ENCODE results near the gene CLEC1A.

The CLEC1A gene

GRCh38 chr12:10075451-10075850 lies 23.3 kb downstream of the CLEC1A start:
- Histone ChIP-seq H3K27me3 (ENCODE audit: control insufficient read depth, insufficient read depth, low read length) (no peaks in the 10 kb centered on the region), H3K27ac (ENCODE audit: low read depth, low read length) (no peak overlapping the region), H3K36me3 (ENCODE audit: control insufficient read depth, insufficient read depth, low read length) (no peaks in the 10 kb centered on the region)

GRCh38 chr12:10073261-10073660 lies 25.5 kb downstream of the CLEC1A start:
- Histone ChIP-seq H3K27me3 (ENCODE audit: control insufficient read depth, insufficient read depth, low read length) (no peaks in the 10 kb centered on the region), H3K9me3 (ENCODE audit: control insufficient read depth, insufficient read depth, low read depth, low read length) (no peaks in the 10 kb centered on the region), H3K4me3 (ENCODE audit: low read depth, low read length) (no peak overlapping the region), H3K27ac (ENCODE audit: low read depth, low read length) (no peak overlapping the region), H3K36me3 (ENCODE audit: control insufficient read depth, insufficient read depth, low read length) (no peaks in the 10 kb centered on the region), H3K9ac (ENCODE audit: low read length) (no peak overlapping the region), H3K4me1 (ENCODE audit: control insufficient read depth, insufficient read depth, low read length) (no peaks in the 10 kb centered on the region)

More at GRCh38 chr12:10075451-10075850, 23.3 kb downstream of the CLEC1A start:
- Histone ChIP-seq H3K4me3 (ENCODE audit: low read depth, low read length) (no peak overlapping the region), H3K4me1 (ENCODE audit: control insufficient read depth, insufficient read depth, low read length) (no peaks in the 10 kb centered on the region), H3K9me3 (ENCODE audit: control insufficient read depth, insufficient read depth, low read depth, low read length) (no peaks in the 10 kb centered on the region), H3K9ac (ENCODE audit: low read length) (no peak overlapping the region)

- no peaks in the 10 kb centered on the region for H3K4me1 ChIP-seq (ENCODE audit: control insufficient read depth, insufficient read depth, low read length)
- H3K4me3 ChIP-seq (ENCODE audit: low read depth, low read length): no peak overlapping the region
- H3K9me3 ChIP-seq (ENCODE audit: control insufficient read depth, insufficient read depth, low read depth, low read length): no peaks in the 10 kb centered on the region
- no peaks in the 10 kb centered on the region for H3K36me3 ChIP-seq (ENCODE audit: control insufficient read depth, insufficient read depth, low read length)
- no peaks in the 10 kb centered on the region for H3K27me3 ChIP-seq (ENCODE audit: control insufficient read depth, insufficient read depth, low read length)
- H3K27ac ChIP-seq (ENCODE audit: low read depth, low read length): no peak overlapping the region
- H3K9ac ChIP-seq (ENCODE audit: low read length): no peak overlapping the region
Observed at GRCh38 chr12:10072131-10072530, 26.7 kb downstream of the CLEC1A start.

GRCh38 chr12:10070380-10070779 lies 28.4 kb downstream of the CLEC1A start:
- Histone ChIP-seq H3K9me3 (ENCODE audit: control insufficient read depth, insufficient read depth, low read depth, low read length) (no peaks in the 10 kb centered on the region), H3K4me1 (ENCODE audit: control insufficient read depth, insufficient read depth, low read length) (no peaks in the 10 kb centered on the region), H3K9ac (ENCODE audit: low read length) (no peak overlapping the region), H3K27me3 (ENCODE audit: control insufficient read depth, insufficient read depth, low read length) (no peaks in the 10 kb centered on the region), H3K27ac (ENCODE audit: low read depth, low read length) (no peak overlapping the region), H3K36me3 (ENCODE audit: control insufficient read depth, insufficient read depth, low read length) (no peaks in the 10 kb centered on the region), H3K4me3 (ENCODE audit: low read depth, low read length) (no peak overlapping the region)

- Histone ChIP-seq H3K4me3 (ENCODE audit: low read depth, low read length) (no peak overlapping the region), H3K9ac (ENCODE audit: low read length) (no peak overlapping the region), H3K36me3 (ENCODE audit: control insufficient read depth, insufficient read depth, low read length) (no peaks in the 10 kb centered on the region), H3K27ac (ENCODE audit: low read depth, low read length) (no peak overlapping the region), H3K9me3 (ENCODE audit: control insufficient read depth, insufficient read depth, low read depth, low read length) (no peaks in the 10 kb centered on the region), H3K27me3 (ENCODE audit: control insufficient read depth, insufficient read depth, low read length) (no peaks in the 10 kb centered on the region), H3K4me1 (ENCODE audit: control insufficient read depth, insufficient read depth, low read length) (no peaks in the 10 kb centered on the region)
Observed at GRCh38 chr12:10069976-10070375, 28.8 kb downstream of the CLEC1A start.

- Histone ChIP-seq H3K9me3 (ENCODE audit: control insufficient read depth, insufficient read depth, low read depth, low read length) (no peaks in the 10 kb centered on the region), H3K27me3 (ENCODE audit: control insufficient read depth, insufficient read depth, low read length) (no peaks in the 10 kb centered on the region), H3K4me3 (ENCODE audit: low read depth, low read length) (no peak overlapping the region), H3K27ac (ENCODE audit: low read depth, low read length) (no peak overlapping the region), H3K9ac (ENCODE audit: low read length) (no peak overlapping the region), H3K4me1 (ENCODE audit: control insufficient read depth, insufficient read depth, low read length) (no peaks in the 10 kb centered on the region), H3K36me3 (ENCODE audit: control insufficient read depth, insufficient read depth, low read length) (no peaks in the 10 kb centered on the region)
Observed at GRCh38 chr12:10069099-10069498, 29.7 kb downstream of the CLEC1A start.

GRCh38 chr12:10068644-10069043 lies 30.1 kb downstream of the CLEC1A start:
- Histone ChIP-seq H3K4me1 (ENCODE audit: control insufficient read depth, insufficient read depth, low read length) (no peaks in the 10 kb centered on the region), H3K27ac (ENCODE audit: low read depth, low read length) (no peak overlapping the region), H3K4me3 (ENCODE audit: low read depth, low read length) (no peak overlapping the region), H3K9ac (ENCODE audit: low read length) (no peak overlapping the region), H3K9me3 (ENCODE audit: control insufficient read depth, insufficient read depth, low read depth, low read length) (no peaks in the 10 kb centered on the region), H3K27me3 (ENCODE audit: control insufficient read depth, insufficient read depth, low read length) (no peaks in the 10 kb centered on the region), H3K36me3 (ENCODE audit: control insufficient read depth, insufficient read depth, low read length) (no peaks in the 10 kb centered on the region)

- H3K4me3 ChIP-seq (ENCODE audit: low read depth, low read length): no peak overlapping the region
- H3K27me3 ChIP-seq (ENCODE audit: control insufficient read depth, insufficient read depth, low read length): no peaks in the 10 kb centered on the region
- H3K9ac ChIP-seq (ENCODE audit: low read length): no peak overlapping the region
Observed at GRCh38 chr12:10067942-10068341, 30.8 kb downstream of the CLEC1A start.

GRCh38 chr12:10067264-10067663 lies 31.5 kb downstream of the CLEC1A start:
- no peaks in the 10 kb centered on the region for H3K9me3 ChIP-seq (ENCODE audit: control insufficient read depth, insufficient read depth, low read depth, low read length)
- H3K9ac ChIP-seq (ENCODE audit: low read length): no peak overlapping the region
- no peaks in the 10 kb centered on the region for H3K36me3 ChIP-seq (ENCODE audit: control insufficient read depth, insufficient read depth, low read length)
- H3K4me1 ChIP-seq (ENCODE audit: control insufficient read depth, insufficient read depth, low read length): no peaks in the 10 kb centered on the region
- no peaks in the 10 kb centered on the region for H3K27me3 ChIP-seq (ENCODE audit: control insufficient read depth, insufficient read depth, low read length)
- no peak overlapping the region for H3K27ac ChIP-seq (ENCODE audit: low read depth, low read length)
- H3K4me3 ChIP-seq (ENCODE audit: low read depth, low read length): no peak overlapping the region

More at GRCh38 chr12:10067942-10068341, 30.8 kb downstream of the CLEC1A start:
- no peak overlapping the region for H3K27ac ChIP-seq (ENCODE audit: low read depth, low read length)
- no peaks in the 10 kb centered on the region for H3K4me1 ChIP-seq (ENCODE audit: control insufficient read depth, insufficient read depth, low read length)
- H3K36me3 ChIP-seq (ENCODE audit: control insufficient read depth, insufficient read depth, low read length): no peaks in the 10 kb centered on the region
- no peaks in the 10 kb centered on the region for H3K9me3 ChIP-seq (ENCODE audit: control insufficient read depth, insufficient read depth, low read depth, low read length)

- Histone ChIP-seq H3K4me1 (ENCODE audit: control insufficient read depth, insufficient read depth, low read length) (no peaks in the 10 kb centered on the region), H3K4me3 (ENCODE audit: low read depth, low read length) (no peak overlapping the region), H3K9ac (ENCODE audit: low read length) (no peak overlapping the region), H3K27ac (ENCODE audit: low read depth, low read length) (no peak overlapping the region), H3K27me3 (ENCODE audit: control insufficient read depth, insufficient read depth, low read length) (no peaks in the 10 kb centered on the region), H3K9me3 (ENCODE audit: control insufficient read depth, insufficient read depth, low read depth, low read length) (no peaks in the 10 kb centered on the region), H3K36me3 (ENCODE audit: control insufficient read depth, insufficient read depth, low read length) (no peaks in the 10 kb centered on the region)
Observed at GRCh38 chr12:10065241-10065640, 33.5 kb downstream of the CLEC1A start.

GRCh38 chr12:10058387-10058786 lies 40.4 kb downstream of the CLEC1A start:
- Histone ChIP-seq H3K36me3 (ENCODE audit: control insufficient read depth, insufficient read depth, low read length) (no peaks in the 10 kb centered on the region), H3K27ac (ENCODE audit: low read depth, low read length) (no peak overlapping the region), H3K27me3 (ENCODE audit: control insufficient read depth, insufficient read depth, low read length) (no peaks in the 10 kb centered on the region), H3K9ac (ENCODE audit: low read length) (no peak overlapping the region), H3K9me3 (ENCODE audit: control insufficient read depth, insufficient read depth, low read depth, low read length) (no peaks in the 10 kb centered on the region), H3K4me3 (ENCODE audit: low read depth, low read length) (no peak overlapping the region), H3K4me1 (ENCODE audit: control insufficient read depth, insufficient read depth, low read length) (no peaks in the 10 kb centered on the region)
